BLaER1 (cell line): ENCODE data around the gene LCE1A.

Source experiments
- H3K27ac ChIP-seq: shearing (Covaris generic); formaldehyde crosslinking; 2 replicates; pipeline ENCODE4 v1.8.1; 2022
- H3K27me3 ChIP-seq: shearing (Covaris generic); formaldehyde crosslinking; 2 replicates; pipeline ENCODE4 v1.8.1; 2022
- H3K36me3 ChIP-seq: shearing (Covaris generic); formaldehyde crosslinking; 2 replicates; pipeline ENCODE4 v1.8.1; 2022
- H3K4me1 ChIP-seq: shearing (Covaris generic); formaldehyde crosslinking; 2 replicates; pipeline ENCODE4 v1.8.1; 2022
- H3K4me2 ChIP-seq: shearing (Covaris generic); formaldehyde crosslinking; 2 replicates; pipeline ENCODE4 v1.8.1; 2022
- H3K4me3 ChIP-seq: shearing (Covaris generic); formaldehyde crosslinking; 2 replicates; pipeline ENCODE4 v1.8.1; 2022
- H3K9ac ChIP-seq: shearing (Covaris generic); formaldehyde crosslinking; 2 replicates; pipeline ENCODE4 v1.8.1; 2022
- H3K9me3 ChIP-seq: shearing (Covaris generic); formaldehyde crosslinking; 2 replicates; pipeline ENCODE4 v1.8.1; 2022
- H4K20me1 ChIP-seq: shearing (Covaris generic); formaldehyde crosslinking; 2 replicates; pipeline ENCODE4 v1.8.1; 2022
- Cebpa-rat ChIP-seq: shearing (Covaris generic); IDR thresholded peaks from 2 replicates; pipeline ENCODE4 v1.8.1; 2022

The LCE1A gene

GRCh38 chr1:152866321-152866720 lies 39.0 kb downstream of the LCE1A start:
- TF ChIP-seq Cebpa-rat: no peak
- Histone ChIP-seq H3K27me3 (no peaks in the 10 kb centered on the region), H3K27ac (no peak overlapping the region), H3K9me3 (no peaks in the 10 kb centered on the region), H3K9ac (no peak overlapping the region), H3K4me1 (no peaks in the 10 kb centered on the region), H3K4me3 (no peak overlapping the region), H4K20me1 (no peaks in the 10 kb centered on the region), H3K36me3 (no peaks in the 10 kb centered on the region), H3K4me2 (no peak overlapping the region)

DNA sequence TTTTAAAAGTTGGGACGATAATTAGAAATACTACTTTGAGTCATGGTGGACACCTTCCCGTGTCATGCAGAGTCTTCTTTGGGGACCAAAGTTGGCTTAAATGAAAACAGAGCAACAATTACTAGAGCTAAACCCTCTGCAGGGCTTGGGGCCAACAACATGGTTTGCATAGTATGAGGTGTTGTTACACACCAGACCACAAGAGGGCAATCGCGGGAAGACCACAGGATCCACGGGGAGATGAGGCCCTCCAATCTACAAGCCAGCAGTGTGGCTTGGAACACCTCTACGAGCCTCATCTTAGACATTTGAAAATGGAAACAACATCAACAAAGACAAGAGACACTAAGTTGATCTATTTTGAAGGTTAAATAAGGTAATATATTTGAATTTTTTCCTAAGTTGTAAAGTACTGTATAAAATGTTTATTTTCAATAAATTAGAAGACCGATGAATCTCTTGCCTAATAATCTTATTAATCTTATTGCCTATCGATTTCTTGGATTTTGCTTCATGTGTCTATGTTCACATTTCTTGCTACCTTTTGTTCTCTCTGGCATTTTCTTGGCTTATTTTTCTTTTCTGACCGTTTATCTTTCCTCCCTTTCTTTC lies 42.6 kb downstream of the LCE1A start:
- H3K4me3 ChIP-seq: no peak overlapping the region
- H4K20me1 ChIP-seq: no peaks in the 10 kb centered on the region
- no peak overlapping the region for H3K9ac ChIP-seq
- no peaks in the 10 kb centered on the region for H3K27me3 ChIP-seq
- no peak for TF ChIP-seq Cebpa-rat
- no peaks in the 10 kb centered on the region for H3K36me3 ChIP-seq
- no peak overlapping the region for H3K4me2 ChIP-seq
- no peaks in the 10 kb centered on the region for H3K4me1 ChIP-seq
- no peak overlapping the region for H3K27ac ChIP-seq
- no peaks in the 10 kb centered on the region for H3K9me3 ChIP-seq

- Histone ChIP-seq H3K4me3 (no peak overlapping the region), H3K27ac (no peak overlapping the region), H3K4me2 (no peak overlapping the region)
Observed at GRCh38 chr1:152870831-152871730, 43.8 kb downstream of the LCE1A start.

GRCh38 chr1:152871731-152872126 lies 44.5 kb downstream of the LCE1A start:
- no peak overlapping the region for H3K4me3 ChIP-seq
- TF ChIP-seq Cebpa-rat: no peak
- no peaks in the 10 kb centered on the region for H3K9me3 ChIP-seq
- no peaks in the 10 kb centered on the region for H3K36me3 ChIP-seq
- no peak overlapping the region for H3K9ac ChIP-seq
- no peak overlapping the region for H3K27ac ChIP-seq
- no peaks in the 10 kb centered on the region for H3K4me1 ChIP-seq
- H4K20me1 ChIP-seq: no peaks in the 10 kb centered on the region
- H3K4me2 ChIP-seq: no peak overlapping the region
- no peaks in the 10 kb centered on the region for H3K27me3 ChIP-seq

More at GRCh38 chr1:152870831-152871730, 43.8 kb downstream of the LCE1A start:
- Histone ChIP-seq H3K27me3 (no peaks in the 10 kb centered on the region), H3K9ac (no peak overlapping the region), H3K36me3 (no peaks in the 10 kb centered on the region), H3K9me3 (no peaks in the 10 kb centered on the region), H4K20me1 (no peaks in the 10 kb centered on the region), H3K4me1 (no peaks in the 10 kb centered on the region)
- no peak for TF ChIP-seq Cebpa-rat

DNA sequence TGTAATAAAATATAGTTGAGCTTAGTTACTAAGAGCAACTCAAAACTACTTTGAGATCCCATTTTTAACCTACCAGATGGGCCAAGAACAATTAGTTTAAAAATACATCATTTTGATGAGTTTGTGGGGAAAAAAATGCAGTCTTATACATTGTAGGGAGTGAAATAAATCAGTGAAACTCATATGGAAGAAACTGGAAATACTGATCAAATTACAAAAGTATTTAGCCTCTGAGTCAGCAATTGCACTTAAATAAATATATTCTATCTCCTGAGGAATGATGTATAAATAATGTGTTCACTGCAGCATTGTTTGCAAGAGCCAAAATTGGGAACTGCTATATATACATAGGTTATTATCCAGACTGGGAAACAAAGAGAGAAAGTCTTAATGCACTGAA lies 46.2 kb downstream of the LCE1A start:
- Histone ChIP-seq H3K27me3 (no peaks in the 10 kb centered on the region), H3K9ac (no peak overlapping the region), H3K4me3 (no peak overlapping the region), H4K20me1 (no peaks in the 10 kb centered on the region), H3K36me3 (no peaks in the 10 kb centered on the region), H3K27ac (no peak overlapping the region), H3K9me3 (no peaks in the 10 kb centered on the region), H3K4me2 (no peak overlapping the region), H3K4me1 (no peaks in the 10 kb centered on the region)
- TF ChIP-seq Cebpa-rat: no peak

GRCh38 chr1:152876827-152877226 lies 49.6 kb downstream of the LCE1A start:
- H3K36me3 ChIP-seq: no peaks in the 10 kb centered on the region
- no peak overlapping the region for H3K4me2 ChIP-seq
- H3K27me3 ChIP-seq: no peaks in the 10 kb centered on the region
- no peak overlapping the region for H3K9ac ChIP-seq
- no peak overlapping the region for H3K4me3 ChIP-seq
- H3K4me1 ChIP-seq: no peaks in the 10 kb centered on the region
- no peak for TF ChIP-seq Cebpa-rat
- H3K27ac ChIP-seq: no peak overlapping the region
- no peaks in the 10 kb centered on the region for H4K20me1 ChIP-seq
- no peaks in the 10 kb centered on the region for H3K9me3 ChIP-seq
